NCI-H1417 treated with DMSO at 0.1 percent for 48 hours (cell line): Measurements from ENCODE around the gene TNFSF18.
"Not testable (repeated sequence)": the region's sequence is repeated elsewhere in the genome, so short reads cannot be mapped to it uniquely, and the experiment has no call there.

ENCODE experiments used
- DNase-seq: peaks from one replicate; lab custom pipeline; 2025; lab: John Stamatoyannopoulos, UW

TNFSF18 gene, protein sequence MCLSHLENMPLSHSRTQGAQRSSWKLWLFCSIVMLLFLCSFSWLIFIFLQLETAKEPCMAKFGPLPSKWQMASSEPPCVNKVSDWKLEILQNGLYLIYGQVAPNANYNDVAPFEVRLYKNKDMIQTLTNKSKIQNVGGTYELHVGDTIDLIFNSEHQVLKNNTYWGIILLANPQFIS

DNA sequence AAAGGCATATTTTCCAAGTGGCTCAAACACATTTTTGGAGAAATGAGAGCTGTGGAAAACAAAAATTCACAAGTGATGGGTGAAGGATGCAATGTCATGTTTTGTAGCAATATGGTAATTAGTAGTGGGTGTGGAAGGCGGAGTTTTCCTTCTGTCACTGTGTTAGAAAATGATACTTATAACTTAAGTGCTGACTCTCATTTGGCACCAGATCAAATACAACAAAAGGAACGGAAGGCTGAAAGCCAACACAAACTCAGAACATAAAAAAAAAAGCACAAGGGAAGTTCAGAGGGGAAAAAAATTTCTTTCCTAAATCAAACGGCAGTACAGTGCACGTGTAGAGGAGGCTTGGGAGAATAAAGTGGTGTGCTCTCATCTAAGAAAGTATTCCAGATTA lies at the start of gene TNFSF18:
Gene TNFSF18 (minus strand): TSS at position 77 of the 400 bp plus-strand sequence. CDS start 45 bp downstream, at position 32.
- no peak for DNase-seq

DNA sequence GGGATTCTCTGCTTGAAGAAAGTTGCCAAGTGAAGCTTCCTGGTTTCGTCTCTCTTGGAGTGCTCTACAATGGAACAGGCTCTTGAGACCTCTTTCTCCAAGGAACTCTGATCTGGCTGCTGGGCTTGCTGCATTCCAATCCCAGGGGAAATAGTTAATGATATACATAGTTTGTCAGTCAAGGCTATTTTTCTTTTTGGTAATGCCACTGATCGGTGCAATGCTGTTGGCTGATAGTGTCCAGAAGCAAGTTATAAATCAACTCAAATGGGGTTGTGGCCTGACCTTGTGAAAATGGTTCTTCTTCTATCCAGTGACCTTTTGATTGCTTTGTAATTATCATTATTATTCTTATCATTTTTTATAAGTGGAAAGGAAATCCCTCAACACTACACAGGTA lies 48.4 kb upstream of the TNFSF18 start:
- DNase-seq = no peak

DNA sequence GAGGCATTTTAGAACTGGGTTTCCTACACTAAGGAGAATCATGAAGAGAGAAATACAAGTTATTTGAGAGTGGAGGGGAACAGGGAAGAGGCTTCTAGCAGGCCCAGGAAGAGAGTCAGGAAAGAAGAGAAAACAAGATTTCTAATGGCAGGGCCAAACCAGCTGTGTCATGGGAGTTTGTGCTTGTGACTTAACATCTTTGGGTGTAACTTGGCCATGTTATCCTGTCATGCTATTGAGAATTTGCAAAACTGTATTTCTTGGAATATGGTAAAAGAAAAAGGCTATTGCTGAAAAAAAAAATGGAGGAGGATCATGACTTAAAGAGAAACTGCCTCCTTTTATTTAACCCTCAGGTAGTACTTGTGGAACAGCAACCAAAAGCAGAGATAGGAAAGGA lies 47.4 kb upstream of the TNFSF18 start:
- no peak for DNase-seq

DNA sequence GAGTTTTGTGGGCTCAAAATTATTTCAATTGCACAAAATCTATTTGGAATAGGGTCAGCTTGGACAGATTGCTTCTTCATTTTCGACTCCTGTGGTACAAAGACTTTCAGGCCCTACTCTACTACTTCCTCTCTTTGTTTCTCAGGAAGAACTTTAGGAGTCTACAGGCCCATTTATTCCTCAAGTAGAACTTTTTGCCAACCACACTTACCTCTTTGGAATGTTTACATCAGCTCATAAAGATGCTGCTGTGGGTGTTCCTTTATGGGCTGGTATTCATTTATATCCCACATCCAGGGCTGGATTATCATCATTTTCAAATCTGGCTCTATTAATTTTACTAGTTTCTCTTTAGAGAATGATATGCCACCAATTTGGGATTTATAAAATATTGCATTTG lies 46.3 kb upstream of the TNFSF18 start:
- no peak for DNase-seq

DNA sequence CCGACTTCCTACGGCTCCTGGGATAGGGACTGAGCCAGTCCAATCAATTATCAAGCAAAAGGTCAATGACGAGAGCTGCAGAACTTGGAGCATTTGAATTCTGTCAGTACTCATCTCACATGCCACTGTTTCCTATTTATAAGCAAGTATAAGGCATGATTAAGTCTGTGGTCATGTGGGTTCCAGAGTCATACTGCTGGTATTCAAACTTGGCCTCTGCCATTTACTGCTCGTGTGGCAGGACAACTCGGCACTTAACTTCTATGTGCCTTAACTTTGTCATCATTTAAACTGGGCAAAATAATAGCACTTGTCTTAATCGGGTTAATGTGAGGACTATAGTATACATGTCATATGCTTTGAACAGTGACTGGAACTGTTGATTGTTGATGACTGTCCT lies 44.9 kb upstream of the TNFSF18 start:
- no peak for DNase-seq

DNA sequence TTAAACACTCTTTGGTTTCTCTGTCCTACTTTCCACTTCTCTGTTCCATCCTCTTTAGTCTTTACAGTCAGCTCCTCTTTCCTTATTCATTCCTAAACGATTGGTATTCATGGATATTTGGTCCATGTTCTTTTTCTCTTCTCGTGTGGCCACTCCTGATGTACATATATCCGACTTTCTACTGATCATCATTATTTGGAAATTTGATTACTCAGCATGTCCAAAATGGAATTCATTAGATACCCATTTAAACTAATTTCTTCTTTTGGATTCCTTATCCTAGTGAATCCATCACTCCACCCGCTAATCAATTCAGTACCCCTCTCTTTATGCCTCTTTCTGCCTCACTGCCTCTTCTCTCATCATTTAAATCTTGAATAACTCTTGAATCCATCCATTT lies 43.8 kb upstream of the TNFSF18 start:
- no peak for DNase-seq

DNA sequence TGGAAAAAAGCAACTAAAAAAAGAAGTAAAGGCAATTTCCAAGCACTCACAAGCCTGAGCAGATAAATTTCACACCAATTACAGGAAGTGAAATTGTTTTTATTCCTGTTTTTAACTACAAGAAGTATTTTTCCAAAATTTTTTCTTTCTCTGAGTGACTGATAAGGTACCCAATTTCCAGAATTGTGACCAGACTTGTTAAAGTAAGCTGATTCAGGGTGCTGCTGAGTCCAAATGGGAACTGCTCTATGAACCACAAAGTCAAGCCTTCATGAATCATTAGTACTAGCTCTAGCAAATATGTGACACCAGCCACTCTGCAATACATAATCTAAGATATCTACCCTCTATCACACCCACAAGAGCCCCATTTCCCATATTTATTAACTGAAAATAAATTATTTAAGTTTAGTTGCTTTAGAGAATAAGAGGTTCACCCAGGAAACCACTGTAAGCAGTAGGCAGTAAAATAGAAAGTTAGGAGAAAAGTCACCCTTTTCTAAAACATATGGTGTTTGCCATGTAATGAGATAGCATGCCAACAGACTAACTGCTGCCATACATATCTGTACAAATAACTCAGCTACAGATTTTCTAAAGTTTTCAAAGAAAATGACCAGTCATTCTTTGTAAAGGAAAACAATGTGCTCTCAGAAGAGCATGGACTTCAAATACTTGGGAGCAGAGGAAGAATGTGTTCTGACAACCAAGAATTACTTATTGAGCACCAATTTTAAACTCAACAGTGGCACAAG lies 43.1 kb upstream of the TNFSF18 start:
- DNase-seq = no peak

DNA sequence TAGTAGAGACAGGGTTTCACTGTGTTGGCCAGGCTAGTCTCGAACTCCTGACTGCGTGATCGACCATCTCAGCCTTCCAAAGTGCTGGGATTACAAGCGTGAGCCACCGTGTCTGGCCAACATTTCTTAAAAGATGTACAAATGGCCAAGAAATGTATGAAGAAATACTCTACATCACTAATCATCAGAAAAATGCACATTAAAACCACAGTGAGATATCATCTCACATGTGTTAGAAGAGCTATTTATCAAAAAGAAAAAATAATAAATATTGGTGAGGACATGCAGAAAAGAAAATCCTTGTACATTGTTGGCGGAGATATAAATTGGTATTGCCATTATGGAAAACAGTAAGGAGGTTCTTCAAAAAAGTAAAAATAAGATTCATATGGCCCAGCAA lies 33.6 kb upstream of the TNFSF18 start:
- DNase-seq = no peak

DNA sequence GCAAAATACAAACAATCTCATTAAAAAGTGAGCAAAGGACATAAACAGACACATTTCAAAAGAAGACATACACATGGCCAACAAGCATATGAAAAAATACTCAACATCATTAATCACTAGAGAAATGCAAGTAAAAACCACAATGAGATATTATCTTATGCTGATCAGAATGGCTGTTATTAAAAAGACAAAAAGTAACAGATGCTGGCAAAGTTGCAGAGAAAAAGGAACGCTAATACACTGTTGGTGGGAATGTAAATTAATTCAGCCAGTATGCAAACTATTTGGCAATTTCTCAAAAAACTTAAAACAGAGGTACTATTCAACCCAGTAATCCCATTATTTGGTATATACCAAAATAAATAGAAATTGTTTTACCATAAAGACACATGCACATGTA lies 32.2 kb upstream of the TNFSF18 start:
- DNase-seq = no peak

DNA sequence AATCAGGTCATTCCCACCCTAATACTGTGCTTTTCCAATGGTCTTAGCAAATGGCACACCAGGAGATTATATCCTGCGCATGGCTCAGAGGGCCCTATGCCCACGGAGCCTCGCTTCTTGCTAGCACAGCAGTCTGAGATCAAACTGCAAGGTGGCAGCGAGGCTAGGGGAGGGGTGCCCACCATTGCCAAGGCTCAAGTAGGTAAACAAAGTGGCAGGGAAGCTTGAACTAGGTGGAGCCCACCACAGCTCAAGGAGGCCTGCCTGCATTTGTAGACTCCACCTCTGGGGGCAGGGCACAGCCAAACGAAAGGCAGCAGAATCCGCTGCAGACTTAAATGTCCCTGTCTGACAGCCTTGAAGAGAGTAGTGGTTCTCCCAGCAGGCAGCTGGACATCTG lies 23.5 kb upstream of the TNFSF18 start:
- DNase-seq = not testable (repeated sequence)

DNA sequence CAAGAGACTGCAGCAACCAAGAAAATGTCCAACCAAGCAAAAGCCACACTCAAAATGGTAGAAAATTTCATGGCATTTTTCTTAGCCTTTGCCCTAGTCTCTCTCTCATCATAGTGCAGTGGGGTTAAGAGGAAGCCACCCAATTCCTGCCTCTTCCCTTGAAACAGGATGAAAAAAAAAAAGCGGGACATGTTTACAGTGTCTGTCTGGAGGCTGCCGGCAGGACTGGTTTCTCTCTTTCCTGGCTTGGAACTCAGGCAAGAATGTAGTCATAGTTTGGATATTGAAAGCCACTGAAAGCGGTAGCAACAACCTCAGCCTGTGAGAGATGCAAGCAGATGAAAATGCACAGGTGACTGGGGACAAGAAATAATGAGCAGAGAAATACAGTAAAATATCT lies 13.3 kb upstream of the TNFSF18 start:
- DNase-seq = no peak

DNA sequence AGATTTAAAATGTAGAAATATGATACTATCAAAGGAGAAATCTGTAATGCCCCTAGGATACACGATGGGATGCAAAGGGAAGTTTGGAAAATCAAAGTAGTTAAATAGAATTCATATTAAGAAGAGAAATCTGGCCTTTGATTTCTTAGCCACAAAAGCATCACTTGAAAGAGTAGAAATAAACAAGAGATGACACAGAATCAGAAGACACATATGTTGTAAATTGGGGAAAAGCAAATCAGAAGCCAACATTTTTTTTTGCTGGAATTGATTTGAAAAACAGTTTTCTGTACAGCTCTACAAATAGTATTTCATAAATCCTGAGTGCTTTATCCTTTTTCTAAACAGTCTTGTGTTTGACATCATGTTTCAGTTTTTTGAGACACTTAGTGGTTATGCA lies 12.4 kb upstream of the TNFSF18 start:
- no peak for DNase-seq

DNA sequence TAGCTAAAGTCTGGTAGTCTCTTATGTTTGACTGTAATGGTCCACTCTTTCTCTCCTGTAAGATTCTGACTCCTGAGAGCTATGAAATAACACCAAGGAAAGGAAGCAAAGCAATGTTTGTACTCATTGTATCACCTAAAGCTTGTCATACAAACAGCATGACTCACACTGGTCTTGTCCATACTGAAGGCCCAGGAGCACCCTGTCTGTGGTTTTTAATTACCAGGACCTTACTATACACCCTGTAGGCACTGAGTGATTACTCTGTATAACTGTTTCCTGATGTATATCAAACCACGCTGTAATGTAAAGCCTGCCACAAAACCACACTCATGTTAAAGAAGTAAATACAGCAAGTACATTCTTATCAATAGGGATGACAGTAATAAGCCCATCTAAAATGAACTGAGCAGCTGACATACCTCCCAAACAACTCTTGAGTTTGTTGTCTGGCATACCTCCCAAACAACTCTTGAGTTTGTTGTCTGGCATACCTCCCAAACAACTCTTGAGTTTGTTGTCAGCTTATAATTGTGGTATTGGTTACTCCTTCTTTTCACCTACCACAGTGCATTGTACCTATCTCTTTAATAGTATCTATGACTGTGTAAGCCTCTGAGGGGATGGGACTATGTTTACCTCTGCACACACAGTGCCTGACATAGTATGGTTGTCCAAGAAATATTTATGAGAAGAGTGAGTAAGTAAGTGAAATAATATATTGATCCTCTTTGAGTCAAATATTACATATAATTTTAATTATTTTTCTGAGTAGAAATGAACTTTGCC lies 11.6 kb upstream of the TNFSF18 start:
- no peak for DNase-seq

DNA sequence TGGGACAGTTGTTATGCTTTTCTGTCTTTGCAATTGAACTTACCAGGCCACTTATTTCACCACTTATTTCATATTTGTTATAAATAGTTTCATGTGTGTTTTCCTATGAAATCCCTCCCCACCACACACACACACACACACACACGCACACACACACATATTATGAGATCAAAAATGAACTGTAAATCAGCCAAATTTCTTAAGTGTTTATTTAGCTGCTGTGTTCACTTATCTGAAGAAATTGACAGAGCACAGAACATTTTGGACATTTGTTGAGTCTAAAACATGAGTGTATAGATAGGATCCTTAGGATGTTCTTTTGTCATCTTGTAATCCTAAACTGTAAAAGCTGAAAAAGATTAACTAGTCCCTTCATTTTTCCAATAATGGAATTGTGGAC lies 7.8 kb upstream of the TNFSF18 start:
- DNase-seq = no peak

DNA sequence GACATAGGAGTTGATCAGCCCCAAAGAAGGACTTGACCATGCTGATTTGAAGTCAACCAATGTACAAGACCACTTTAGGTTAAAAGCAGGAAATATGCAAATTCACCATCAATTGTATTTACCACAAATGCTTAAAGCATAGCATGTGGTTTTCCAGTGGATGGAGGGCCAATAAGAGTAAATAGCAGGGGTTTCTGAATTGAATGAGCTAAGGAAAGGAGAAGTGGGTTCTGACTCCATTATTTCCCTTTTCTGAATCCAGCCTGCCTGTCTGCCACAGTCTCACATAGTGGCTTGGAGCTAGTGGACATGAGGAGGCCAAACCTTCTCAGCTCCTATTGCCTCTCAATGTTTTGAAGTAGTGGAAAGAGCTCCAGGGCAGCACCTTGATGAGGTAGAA lies 7.2 kb upstream of the TNFSF18 start:
- no peak for DNase-seq

DNA sequence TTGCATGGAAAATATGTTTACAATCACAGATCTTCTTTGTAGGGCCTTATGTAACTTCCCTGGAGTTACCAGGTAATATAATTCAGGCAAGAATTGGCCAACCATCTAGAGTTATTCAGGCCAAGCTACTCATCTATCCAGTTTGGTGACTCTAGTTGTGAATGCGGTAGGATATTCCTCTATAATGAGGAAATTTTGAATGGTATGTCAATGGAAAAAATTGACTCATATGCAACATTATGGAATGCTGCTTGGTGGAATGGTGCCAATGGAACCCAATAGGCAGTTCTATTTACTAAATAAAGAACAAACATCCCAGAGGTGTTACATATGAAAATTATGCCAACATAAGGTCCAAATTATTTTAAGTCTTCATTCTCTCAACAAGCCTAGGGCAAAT lies 5.6 kb upstream of the TNFSF18 start:
- no peak for DNase-seq

DNA sequence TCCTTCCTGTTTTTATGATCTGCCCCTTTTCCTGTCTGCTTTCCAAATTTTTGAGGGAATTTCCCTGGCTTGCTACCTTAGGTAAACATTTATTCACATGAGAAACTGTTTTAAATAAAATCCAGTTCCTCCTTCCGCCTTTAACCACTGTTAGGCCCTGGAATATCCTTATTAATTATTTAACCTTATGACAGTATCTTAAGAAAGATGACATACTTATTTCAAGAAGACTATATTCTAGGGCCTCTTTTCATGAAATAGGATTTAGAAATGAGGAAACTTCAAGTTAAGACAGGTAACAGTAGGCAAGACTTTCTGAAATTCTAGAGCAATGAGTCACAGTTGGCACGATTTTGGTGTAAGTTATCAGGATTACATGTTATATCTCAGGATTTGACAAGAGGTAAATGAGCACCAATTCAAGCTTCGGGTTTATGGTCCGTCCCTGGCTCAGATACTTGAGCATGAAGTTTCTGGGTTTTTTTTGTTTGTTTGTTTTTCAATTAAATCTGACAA lies 2.0 kb upstream of the TNFSF18 start:
- DNase-seq = no peak

DNA sequence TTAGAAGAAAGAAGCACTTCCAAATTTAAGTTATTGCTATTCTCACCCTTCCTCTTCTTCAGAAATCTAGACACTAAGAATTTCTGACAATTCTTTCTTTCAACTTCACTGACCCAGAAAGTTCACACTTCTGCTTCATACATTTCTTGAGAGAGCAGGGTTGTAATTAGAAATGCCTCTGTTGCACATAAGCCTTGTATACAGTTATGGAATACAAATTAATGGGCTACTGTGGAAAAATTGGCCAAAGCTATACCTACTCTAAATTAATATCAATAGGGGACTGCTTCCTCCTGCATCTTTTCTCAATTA lies 1.5 kb downstream of the TNFSF18 start:
- DNase-seq = no peak

DNA sequence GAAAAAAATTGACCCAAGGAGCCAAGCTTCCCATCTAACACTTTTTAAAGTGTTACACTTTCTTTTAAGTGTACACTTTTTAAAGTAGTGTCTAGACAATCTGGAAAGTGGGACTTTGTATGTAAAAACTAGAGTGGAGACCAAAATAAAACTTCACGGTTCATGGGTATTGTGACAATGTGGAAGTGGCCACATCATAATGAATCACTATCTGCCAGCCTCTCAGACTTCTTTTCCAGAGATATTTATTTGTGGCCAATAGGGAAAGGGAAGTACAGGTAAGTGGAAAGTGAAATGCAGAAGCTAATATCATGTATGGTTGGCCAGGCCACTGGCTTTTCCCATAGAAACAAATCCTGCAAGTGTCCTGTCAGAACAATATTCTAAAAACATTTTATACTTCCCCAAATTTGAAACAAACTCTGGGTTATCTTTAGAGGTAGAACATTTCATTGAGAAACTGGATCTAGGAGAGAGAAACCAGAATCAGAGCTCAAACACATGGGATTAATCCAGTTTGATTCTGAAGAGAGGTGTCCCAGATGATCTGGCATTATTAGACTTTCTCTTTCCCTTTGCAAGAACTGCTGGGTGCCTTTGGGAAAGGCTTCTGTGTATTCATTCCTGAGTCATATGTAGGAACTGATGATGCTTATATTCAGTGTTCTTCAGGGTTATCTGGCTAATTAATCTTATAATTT lies 2.0 kb downstream of the TNFSF18 start:
- no peak for DNase-seq

DNA sequence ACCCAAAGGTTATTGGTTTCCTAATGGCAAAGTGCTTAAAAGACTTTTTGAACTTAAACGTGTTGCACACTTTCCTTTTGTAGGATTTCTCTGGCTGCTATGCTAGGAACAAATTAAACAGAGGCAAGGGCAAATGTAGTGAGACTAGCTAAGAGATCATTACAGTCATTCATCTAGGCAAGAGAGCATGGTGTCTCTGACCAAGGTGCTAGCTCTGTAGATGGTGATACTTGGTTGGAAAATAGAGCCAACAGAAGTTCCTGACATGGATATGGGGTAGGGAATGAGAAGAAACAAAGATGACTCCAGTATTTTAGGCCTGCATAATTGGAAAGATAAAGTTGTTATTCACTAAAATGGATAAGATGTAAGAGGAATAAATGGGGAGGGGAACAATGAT lies 6.1 kb downstream of the TNFSF18 start:
- no peak for DNase-seq

DNA sequence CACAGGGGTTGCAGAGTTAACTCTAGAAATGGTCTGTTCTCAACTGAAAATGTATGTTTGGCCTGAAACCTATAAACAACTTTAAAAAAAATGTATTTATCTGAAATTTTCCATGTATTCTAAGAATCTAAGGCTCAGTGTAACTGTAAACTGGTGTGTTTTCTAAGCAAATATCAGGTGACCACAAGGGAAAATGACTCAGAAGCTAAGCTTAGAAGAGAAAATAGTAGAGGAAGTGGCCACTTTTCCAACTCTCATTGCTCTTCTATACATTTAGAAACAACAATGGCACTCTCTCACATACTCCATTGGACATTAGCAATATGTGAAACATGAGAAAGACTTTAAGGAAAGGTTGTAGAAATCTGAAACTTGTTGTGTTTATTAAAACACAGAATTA lies 7.5 kb downstream of the TNFSF18 start:
- DNase-seq = no peak

DNA sequence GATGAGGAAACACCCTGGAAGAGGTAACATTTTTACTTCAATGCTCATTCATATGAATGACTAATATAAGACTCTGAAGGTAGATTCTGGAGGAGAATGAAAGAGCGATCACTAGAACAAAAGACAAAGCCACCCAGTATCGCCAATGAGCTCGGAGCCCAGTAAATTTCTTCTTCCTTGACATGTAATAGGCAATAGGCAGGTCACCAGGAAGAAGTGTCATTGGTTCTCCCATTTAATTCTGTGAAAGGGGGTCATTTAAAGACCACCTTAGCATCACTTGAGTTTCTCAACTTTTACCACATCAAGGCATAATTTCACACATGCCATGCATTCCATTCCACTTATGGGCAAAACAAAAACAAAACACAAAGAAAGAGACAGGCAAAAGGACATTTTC lies 7.9 kb downstream of the TNFSF18 start:
- no peak for DNase-seq

DNA sequence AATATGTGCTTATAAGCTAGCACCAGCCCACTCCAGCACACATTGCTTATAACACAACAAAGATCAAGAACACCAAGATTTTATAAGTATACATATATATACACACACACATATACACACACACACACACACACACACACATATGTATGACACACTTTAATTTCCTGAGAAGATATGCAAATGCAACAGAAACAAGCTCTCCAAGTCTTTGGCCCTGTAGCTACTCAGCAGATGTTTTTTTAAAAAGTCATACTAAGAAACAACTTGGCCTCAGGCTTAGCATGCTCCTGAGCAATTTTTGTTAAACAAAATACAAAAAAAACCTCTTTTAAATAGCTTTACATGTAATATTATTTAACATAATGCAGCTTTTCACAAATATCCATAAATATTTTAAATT lies 11.1 kb downstream of the TNFSF18 start:
- no peak for DNase-seq
